HEK293 (cell line): ENCODE results near the gene OR4D11.
"Not testable (repeated sequence)": the region's sequence is repeated elsewhere in the genome, so short reads cannot be mapped to it uniquely, and the experiment has no call there.

ENCODE experiments used
- CTCF ChIA-PET: fragments of 350-600 bp; formaldehyde crosslinking; extraction: SDS; loops from one replicate; lab custom pipeline; 2021; ENCODE audit warnings: antibody characterized with exemption; lab: Yijun Ruan, JAX
- POLR2A ChIA-PET: fragments of 300-600 bp; formaldehyde crosslinking; extraction: SDS; loops from one replicate; lab custom pipeline; 2020; ENCODE audit warnings: antibody characterized with exemption, inconsistent platforms; lab: Yijun Ruan, JAX
- H3K27ac ChIP-seq: fragments of 200-500 bp; sonication (Bioruptor generic); 2 replicates; pipeline ENCODE4 v1.5.1; 2014; ENCODE audit warnings: low read depth, low read length, control low read depth, inconsistent platforms; ENCODE audit errors: extremely low read depth
- H3K36me3 ChIP-seq, 2 experiments: fragments of 200-500 bp in 1 of 2; sonication (Bioruptor generic) in 1 of 2; 1 replicate in 1 of 2; 2 replicates in 1 of 2; pipeline ENCODE4 v1.5.1; 2014 to 2017; ENCODE audit warnings: inconsistent platforms in 2 of 2, low read length in 2 of 2; ENCODE audit not compliant: control insufficient read depth in 2 of 2, insufficient read depth in 1 of 2
- H3K4me1 ChIP-seq: fragments of 200-500 bp; sonication (Bioruptor generic); 2 replicates; pipeline ENCODE4 v1.5.1; 2014; ENCODE audit warnings: mild to moderate bottlenecking, low read length, inconsistent platforms; ENCODE audit not compliant: control insufficient read depth, insufficient read depth
- H3K4me3 ChIP-seq: 2 replicates; pipeline ENCODE4 v1.5.1; 2011; ENCODE audit warnings: low read depth, mild to moderate bottlenecking, control low read depth, low read length, moderate library complexity
- H3K9me3 ChIP-seq: fragments of 200-500 bp; sonication (Bioruptor generic); 2 replicates; pipeline ENCODE4 v1.5.1; 2014; ENCODE audit warnings: low read depth, low read length, inconsistent platforms; ENCODE audit not compliant: control insufficient read depth, insufficient read depth
- ATF2 ChIP-seq: fragments of 450-650 bp; formaldehyde crosslinking; IDR thresholded peaks from 2 replicates; pipeline ENCODE4 v1.5.1; 2016; ENCODE audit warnings: missing biosample characterization, missing genetic modification characterization, low read depth
- BCL11A ChIP-seq: fragments of 450-650 bp; formaldehyde crosslinking; IDR thresholded peaks from 2 replicates; pipeline ENCODE4 v1.5.1; 2016; ENCODE audit warnings: low read depth, missing biosample characterization, missing genetic modification characterization
- HOXC10 ChIP-seq: sonication (generic); formaldehyde crosslinking; IDR thresholded peaks from 2 replicates; pipeline ENCODE4 v1.8.1; 2023; ENCODE audit warnings: mild to moderate bottlenecking, missing genetic modification reagents
- YY1 ChIP-seq: fragments of 450-650 bp; formaldehyde crosslinking; IDR thresholded peaks from 2 replicates; pipeline ENCODE4 v1.5.1; 2018; ENCODE audit warnings: missing biosample characterization, missing genetic modification characterization
- ZBTB20 ChIP-seq: fragments of 450-650 bp; formaldehyde crosslinking; IDR thresholded peaks from 2 replicates; pipeline ENCODE4 v1.5.1; 2016; ENCODE audit warnings: missing biosample characterization, missing genetic modification characterization
- ZBTB48 ChIP-seq: fragments of 450-650 bp; formaldehyde crosslinking; IDR thresholded peaks from 2 replicates; pipeline ENCODE4 v1.5.1; 2016; ENCODE audit warnings: missing biosample characterization, missing genetic modification characterization
- ZNF155 ChIP-seq: fragments of 450-650 bp; formaldehyde crosslinking; IDR thresholded peaks from 2 replicates; pipeline ENCODE4 v1.5.1; 2016; ENCODE audit warnings: missing biosample characterization, missing genetic modification characterization
- ZNF174 ChIP-seq: fragments of 450-650 bp; formaldehyde crosslinking; IDR thresholded peaks from 2 replicates; pipeline ENCODE4 v1.5.0; 2017; ENCODE audit warnings: missing biosample characterization, mild to moderate bottlenecking, missing genetic modification characterization
- ZNF2 ChIP-seq: fragments of 450-650 bp; formaldehyde crosslinking; IDR thresholded peaks from 2 replicates; pipeline ENCODE4 v1.5.1; 2016; ENCODE audit warnings: missing biosample characterization, missing genetic modification characterization
- ZNF214 ChIP-seq: fragments of 450-650 bp; formaldehyde crosslinking; IDR thresholded peaks from 2 replicates; pipeline ENCODE4 v1.5.1; 2017; ENCODE audit warnings: missing biosample characterization, mild to moderate bottlenecking, missing genetic modification characterization, borderline replicate concordance
- ZNF280D ChIP-seq: fragments of 450-650 bp; formaldehyde crosslinking; IDR thresholded peaks from 2 replicates; pipeline ENCODE4 v1.5.1; 2016; ENCODE audit warnings: missing biosample characterization, missing genetic modification characterization
- ZNF350 ChIP-seq: fragments of 450-650 bp; formaldehyde crosslinking; IDR thresholded peaks from 2 replicates; pipeline ENCODE4 v1.5.0; 2017; ENCODE audit warnings: missing biosample characterization, mild to moderate bottlenecking, missing genetic modification characterization
- ZNF560 ChIP-seq: fragments of 450-650 bp; formaldehyde crosslinking; IDR thresholded peaks from 2 replicates; pipeline ENCODE4 v1.5.1; 2017; ENCODE audit warnings: missing biosample characterization, missing genetic modification characterization, borderline replicate concordance
- ZNF596 ChIP-seq: fragments of 450-650 bp; IDR thresholded peaks from 2 replicates; pipeline ENCODE4 v1.5.0; 2018; ENCODE audit warnings: missing biosample characterization, mild to moderate bottlenecking, missing genetic modification characterization, moderate library complexity
- ZNF626 ChIP-seq: fragments of 450-650 bp; sonication (Bioruptor Pico); formaldehyde crosslinking; IDR thresholded peaks from 2 replicates; pipeline ENCODE4 v1.5.1; 2018; ENCODE audit warnings: missing biosample characterization, missing genetic modification characterization, inconsistent platforms
- ZNF837 ChIP-seq: fragments of 450-650 bp; formaldehyde crosslinking; IDR thresholded peaks from 2 replicates; pipeline ENCODE4 v1.5.1; 2016; ENCODE audit warnings: missing biosample characterization, missing genetic modification characterization
- TF ChIP-seq, protein P1 (sequence below): fragments of 450-650 bp; formaldehyde crosslinking; IDR thresholded peaks from 2 replicates; pipeline ENCODE4 v1.5.1; 2016; ENCODE audit warnings: missing biosample characterization, missing genetic modification characterization

OR4D11 gene

GRCh38 chr11:59511675-59512074 lies 8.3 kb downstream of the OR4D11 start:
- Histone ChIP-seq H3K4me3 (no peak overlapping the region), H3K4me1 (no peaks in the 10 kb centered on the region), H3K27ac (no peak overlapping the region), H3K36me3 (no peaks in the 10 kb centered on the region), H3K9me3 (no peaks in the 10 kb centered on the region)
- ChIA-PET POLR2A (no interaction called here), CTCF (no interaction called here)
- TF ChIP-seq ATF2: 0 out of 2 replicates have a peak, but pooled peaks have one; percentile 38
- TF ChIP-seq ZNF174 (tag by site-specific recombination): no peak
- no peak for TF ChIP-seq YY1 (tag by site-specific recombination)

DNA sequence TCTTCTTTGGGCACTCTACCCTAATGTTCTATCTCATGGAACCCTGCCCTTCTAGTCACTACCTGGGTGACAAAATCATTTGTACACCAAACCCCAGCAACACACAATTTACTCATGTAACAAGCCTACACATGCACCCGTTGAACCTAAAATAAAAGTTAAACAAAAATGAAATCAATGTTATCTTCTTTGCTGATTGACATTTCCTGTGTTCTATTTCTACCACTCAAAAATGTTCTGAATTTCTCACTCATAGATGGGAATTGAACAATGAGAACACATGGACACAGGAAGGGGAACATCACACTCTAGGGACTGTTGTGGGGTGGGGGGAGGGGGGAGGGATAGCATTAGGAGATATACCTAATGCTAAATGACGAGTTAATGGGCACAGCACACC lies 16.8 kb downstream of the OR4D11 start:
- POLR2A ChIA-PET: not testable (repeated sequence)

GRCh38 chr11:59520741-59521140 lies 17.4 kb downstream of the OR4D11 start:
- Histone ChIP-seq H3K27ac (no peak overlapping the region), H3K9me3 (no peaks in the 10 kb centered on the region), H3K4me3 (no peak overlapping the region), H3K4me1 (no peaks in the 10 kb centered on the region), H3K36me3 (no peaks in the 10 kb centered on the region)
- ChIA-PET CTCF (interaction anchor here (0.6 kb wide), 1 partner anchor 294 kb away, joined by 4 read pairs; no protein-coding TSS in a partner anchor), POLR2A (interaction anchor here (0.6 kb wide), 1 partner anchor 96 kb away, joined by 3 read pairs; no protein-coding TSS in a partner anchor)
- TF ChIP-seq BCL11A: no peak
- TF ChIP-seq ZNF596 (tag by site-specific recombination): no peak
- no peak for TF ChIP-seq HOXC10 (CRISPR knock-in tag)
- TF ChIP-seq ZNF214: no peak
- no peak for TF ChIP-seq ZNF2
- no peak for TF ChIP-seq ZBTB20 (tag by site-specific recombination)
- no peak for TF ChIP-seq ZNF560 (tag by site-specific recombination)
- TF ChIP-seq ZNF174 (tag by site-specific recombination): no peak
- TF ChIP-seq ZNF280D (tag by site-specific recombination): no peak
- no peak for TF ChIP-seq ZNF837
- TF ChIP-seq ZNF626: no peak
- TF ChIP-seq, protein P1, sequence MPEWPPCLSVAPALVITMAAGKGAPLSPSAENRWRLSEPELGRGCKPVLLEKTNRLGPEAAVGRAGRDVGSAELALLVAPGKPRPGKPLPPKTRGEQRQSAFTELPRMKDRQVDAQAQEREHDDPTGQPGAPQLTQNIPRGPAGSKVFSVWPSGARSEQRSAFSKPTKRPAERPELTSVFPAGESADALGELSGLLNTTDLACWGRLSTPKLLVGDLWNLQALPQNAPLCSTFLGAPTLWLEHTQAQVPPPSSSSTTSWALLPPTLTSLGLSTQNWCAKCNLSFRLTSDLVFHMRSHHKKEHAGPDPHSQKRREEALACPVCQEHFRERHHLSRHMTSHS (tag by site-specific recombination): no peak
- no peak for TF ChIP-seq ZBTB48
- TF ChIP-seq ZNF350 (tag by site-specific recombination): no peak
- no peak for TF ChIP-seq ZNF155 (tag by site-specific recombination)

More for the DNA sequence above, 16.8 kb downstream of the OR4D11 start:
- H3K36me3 ChIP-seq, H3K9me3 ChIP-seq, H3K4me3 ChIP-seq, H3K27ac ChIP-seq, H3K4me1 ChIP-seq, CTCF ChIA-PET: not testable (repeated sequence)
